Stimulated activated memory B cell treated with anti-CD40 and anti-IgM and Interleukin-4, amounts not matched to agents 10 μg/mL and 1 μg/mL and 100 μg/mL, for 72 hours (primary cell): ENCODE measurements around the gene CCNE1.

Experiments
- ATAC-seq: fragments of 150-1000 bp; cut with Tn5 transposase; 2 replicates; pipeline ENCODE4 v1.10.0; 2021
- H3K27ac Mint-ChIP-seq: one replicate; pipeline ENCODE4 v1.8.0; 2022; ENCODE audit warnings: mild to moderate bottlenecking, mixed read lengths
- H3K27me3 Mint-ChIP-seq: one replicate; pipeline ENCODE4 v1.8.0; 2022; ENCODE audit warnings: mixed read lengths
- H3K36me3 Mint-ChIP-seq: one replicate; pipeline ENCODE4 v1.8.0; 2022; ENCODE audit warnings: mixed read lengths
- H3K4me1 Mint-ChIP-seq: one replicate; pipeline ENCODE4 v1.8.0; 2022; ENCODE audit warnings: mixed read lengths
- H3K4me3 Mint-ChIP-seq: one replicate; pipeline ENCODE4 v1.8.0; 2022; ENCODE audit warnings: mild to moderate bottlenecking, moderate library complexity, mixed read lengths
- H3K9me3 Mint-ChIP-seq: one replicate; pipeline ENCODE4 v1.8.0; 2022; ENCODE audit warnings: mixed read lengths

The CCNE1 gene

DNA sequence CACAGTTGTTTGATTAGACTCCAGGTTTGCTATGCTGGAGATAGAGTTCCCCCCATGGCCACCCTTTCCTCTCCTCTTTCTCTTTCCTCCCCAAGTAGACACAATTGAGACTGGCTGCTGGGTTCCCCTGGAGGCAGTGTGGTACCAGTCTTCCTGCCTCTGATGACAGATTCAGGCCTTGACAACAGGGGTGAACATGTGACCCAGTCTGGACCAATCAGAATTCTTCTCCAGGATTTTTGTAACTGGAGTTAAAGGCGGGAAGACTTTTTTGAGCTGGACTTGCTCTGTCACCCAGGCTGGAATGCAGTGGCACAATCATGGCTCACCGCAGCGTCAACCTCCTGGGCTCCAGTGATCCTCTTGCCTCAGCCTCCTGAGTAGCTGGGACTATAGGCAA lies 48.7 kb downstream of the CCNE1 start:
- ATAC-seq: no peak
- no peak overlapping the region for H3K4me3 Mint-ChIP-seq

DNA sequence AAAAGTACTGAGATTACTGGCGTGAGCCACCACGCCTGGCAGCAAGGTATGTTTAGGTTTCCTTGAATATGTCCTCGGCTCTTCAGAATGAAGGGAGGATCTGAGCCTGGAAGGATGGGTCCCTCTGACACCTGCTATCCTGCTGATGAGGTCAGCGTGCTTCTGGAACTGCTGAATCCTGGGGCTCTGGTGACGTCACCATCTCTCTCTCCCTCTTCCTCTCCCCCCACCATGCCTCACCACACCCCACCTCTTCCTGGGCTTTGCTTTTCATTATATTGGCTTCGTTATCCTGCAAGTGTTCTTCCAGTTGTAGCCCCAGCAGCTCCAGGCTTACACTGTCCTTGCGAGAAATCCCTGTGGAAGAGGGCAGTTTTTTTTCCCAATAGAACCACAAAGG lies 49.8 kb downstream of the CCNE1 start:
- ATAC-seq: no peak
- peaks cover 11% of the 10 kb centered on the region for H3K4me1 Mint-ChIP-seq
- H3K36me3 Mint-ChIP-seq: no peaks in the 10 kb centered on the region
- H3K27me3 Mint-ChIP-seq: peaks cover 68% of the 10 kb centered on the region
- H3K27ac Mint-ChIP-seq: no peak overlapping the region
- H3K4me3 Mint-ChIP-seq: no peak overlapping the region
- peaks cover 4% of the 10 kb centered on the region for H3K9me3 Mint-ChIP-seq

More for the DNA sequence above, 48.7 kb downstream of the CCNE1 start:
- peaks cover 60% of the 10 kb centered on the region for H3K27me3 Mint-ChIP-seq
- no peak overlapping the region for H3K27ac Mint-ChIP-seq
- H3K9me3 Mint-ChIP-seq: no peaks in the 10 kb centered on the region
- no peaks in the 10 kb centered on the region for H3K36me3 Mint-ChIP-seq
- H3K4me1 Mint-ChIP-seq: peaks cover 11% of the 10 kb centered on the region

DNA sequence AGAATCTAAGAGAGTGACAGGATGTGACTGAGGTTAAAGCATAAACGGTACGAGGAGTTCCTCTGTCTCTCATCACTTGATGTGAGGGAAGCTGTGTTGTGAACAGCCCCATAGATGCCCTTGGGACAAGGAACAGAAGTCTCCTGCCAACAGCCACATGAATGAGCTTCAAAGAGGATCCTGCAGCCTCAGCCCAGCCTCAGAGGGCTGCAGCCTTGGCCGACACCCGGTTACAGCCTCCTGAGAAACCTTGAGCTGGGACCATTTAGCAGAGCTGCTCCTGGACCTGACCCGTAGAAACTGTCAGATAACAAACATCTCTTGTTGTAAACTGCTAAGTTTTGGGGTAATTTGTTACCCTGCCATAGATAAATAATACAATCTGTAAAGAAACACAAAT lies 54.2 kb downstream of the CCNE1 start:
- Mint-ChIP-seq H3K4me3 (no peak overlapping the region), H3K4me1 (peaks cover 7% of the 10 kb centered on the region), H3K27ac (no peak overlapping the region), H3K36me3 (no peaks in the 10 kb centered on the region), H3K9me3 (peaks cover 8% of the 10 kb centered on the region), H3K27me3 (peaks cover 46% of the 10 kb centered on the region)
- no peak for ATAC-seq

DNA sequence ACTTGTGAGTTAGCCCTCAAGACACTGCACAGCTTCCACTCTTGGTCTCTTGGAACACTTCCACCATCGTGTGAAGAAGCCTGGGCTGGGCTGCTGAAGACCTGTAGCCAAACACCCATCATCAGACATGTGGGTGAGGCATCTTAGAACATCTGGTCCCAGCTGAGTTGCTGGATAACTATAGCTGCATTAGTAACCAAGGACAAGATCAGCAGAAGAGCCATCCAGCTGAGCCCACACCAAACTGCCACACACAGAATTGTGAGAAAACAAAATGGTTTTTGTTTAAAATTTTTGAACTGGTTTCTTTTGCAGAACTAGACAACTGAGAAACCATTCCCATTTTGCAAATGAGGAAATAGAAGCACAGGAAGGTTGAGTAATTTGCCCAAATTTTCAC lies 56.2 kb downstream of the CCNE1 start:
- Mint-ChIP-seq H3K4me1 (peaks cover 17% of the 10 kb centered on the region), H3K9me3 (peaks cover 8% of the 10 kb centered on the region), H3K36me3 (no peaks in the 10 kb centered on the region), H3K27ac (no peak overlapping the region), H3K27me3 (peaks cover 49% of the 10 kb centered on the region), H3K4me3 (no peak overlapping the region)
- ATAC-seq: no peak

DNA sequence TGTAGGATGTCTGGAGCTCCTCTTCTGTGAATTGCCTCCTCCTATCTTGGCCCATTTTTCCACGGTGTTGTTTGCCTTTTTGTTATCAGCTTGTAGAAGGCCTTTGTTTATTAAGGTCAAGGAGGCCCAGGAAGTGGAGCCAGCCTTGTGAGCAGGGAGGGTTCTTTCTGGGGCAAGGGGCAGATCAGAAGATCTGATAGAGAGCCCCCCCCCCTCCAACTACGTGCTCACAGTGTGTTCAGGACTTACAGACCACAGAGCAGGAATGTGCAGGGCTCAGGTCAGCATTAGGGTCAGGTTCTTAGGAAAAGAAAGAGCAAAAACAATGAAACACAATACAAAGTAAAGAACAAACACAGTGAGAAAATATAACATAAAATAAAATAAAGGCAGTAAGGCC lies 59.4 kb downstream of the CCNE1 start:
- H3K27me3 Mint-ChIP-seq: peaks cover 42% of the 10 kb centered on the region
- ATAC-seq: no peak

DNA sequence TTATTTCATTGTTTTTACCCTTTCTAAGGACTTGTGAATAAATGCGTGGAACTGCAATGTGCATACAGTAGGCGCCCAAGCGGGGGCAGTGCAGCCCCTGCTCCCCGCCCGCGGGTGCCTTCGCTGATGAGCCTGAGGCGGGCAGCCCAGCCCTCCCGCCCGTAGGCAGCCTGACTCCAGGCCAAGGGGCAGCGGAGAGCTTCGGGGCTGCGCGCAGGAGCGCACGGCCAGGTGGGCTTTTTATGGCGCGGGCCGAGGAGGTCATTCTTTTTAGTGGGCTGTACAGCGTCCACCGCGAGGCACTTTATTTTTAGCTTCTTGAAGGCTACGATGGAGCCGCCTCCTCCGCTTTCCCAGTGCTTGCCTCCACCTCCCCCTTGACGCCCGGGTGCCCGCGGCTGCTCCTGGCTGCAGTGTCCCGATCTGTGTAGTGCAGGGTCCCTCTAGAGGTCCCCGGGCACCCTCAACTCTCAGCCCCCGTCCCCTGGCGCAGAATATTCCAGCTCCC lies 60.5 kb downstream of the CCNE1 start:
- Mint-ChIP-seq H3K4me1 (peaks cover 24% of the 10 kb centered on the region), H3K4me3 (peak overlapping the region; percentile 44), H3K27me3 (peaks cover 37% of the 10 kb centered on the region), H3K36me3 (no peaks in the 10 kb centered on the region), H3K27ac (no peak overlapping the region), H3K9me3 (peaks cover 3% of the 10 kb centered on the region)
- no peak for ATAC-seq

More for the DNA sequence above, 59.4 kb downstream of the CCNE1 start:
- Mint-ChIP-seq H3K4me3 (no peak overlapping the region), H3K9me3 (peaks cover 8% of the 10 kb centered on the region), H3K36me3 (no peaks in the 10 kb centered on the region), H3K4me1 (peaks cover 17% of the 10 kb centered on the region), H3K27ac (no peak overlapping the region)

DNA sequence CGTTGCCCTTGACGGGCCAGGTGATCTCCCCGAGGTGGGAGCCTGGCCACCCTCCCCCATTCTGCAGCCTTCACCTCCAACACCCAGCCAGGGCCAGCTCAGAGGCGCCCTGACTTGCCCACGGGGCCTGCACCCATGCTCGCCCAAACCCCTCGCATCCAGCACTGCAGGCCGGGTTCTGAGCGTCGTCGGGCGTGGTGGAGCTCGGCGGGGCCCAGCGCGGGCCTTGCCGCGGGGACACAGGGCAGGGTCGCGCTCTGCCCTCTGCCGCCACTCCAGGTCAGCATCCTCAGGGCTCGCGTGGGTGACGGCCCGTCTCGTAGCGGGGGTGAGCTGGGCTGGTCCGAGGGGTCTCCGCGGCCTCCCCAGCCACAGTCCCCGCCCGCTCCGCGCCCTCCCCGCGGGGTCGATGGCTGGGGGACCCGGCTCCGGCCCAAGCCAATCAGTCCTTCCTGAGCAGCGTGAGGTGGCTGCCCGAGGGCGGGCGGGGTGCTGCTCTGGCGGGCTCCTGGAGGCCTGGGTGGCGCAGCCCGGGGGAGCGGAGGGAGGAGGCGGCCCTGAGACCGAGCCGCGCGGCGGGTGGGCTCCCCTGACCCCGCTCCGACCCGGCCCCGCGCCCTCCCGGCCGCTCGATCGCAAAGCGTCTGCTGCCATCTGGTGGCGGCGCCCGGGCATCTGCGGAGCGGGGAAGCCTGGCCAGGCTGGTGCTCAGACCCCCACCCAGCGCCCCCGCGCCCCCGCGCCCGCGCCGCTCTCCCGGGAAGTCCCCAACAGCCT lies 61.4 kb downstream of the CCNE1 start:
- Mint-ChIP-seq H3K36me3 (no peaks in the 10 kb centered on the region), H3K9me3 (peaks cover 3% of the 10 kb centered on the region), H3K27ac (no peak overlapping the region), H3K27me3 (peaks cover 38% of the 10 kb centered on the region), H3K4me3 (peak overlapping the region; percentile 25), H3K4me1 (peaks cover 24% of the 10 kb centered on the region)
- peak; percentile 86 for ATAC-seq
